HG03520 (cell line): ENCODE data around the gene ADAM23.

Source experiments
- ATAC-seq: cut with Tn5 transposase; IDR thresholded peaks from one replicate; pipeline ENCODE4 v1.9.1; 2021; ENCODE audit warnings: mild to moderate bottlenecking, moderate library complexity; ENCODE audit not compliant: unreplicated experiment

The ADAM23 gene

GRCh38 chr2:206635015-206635414 is 191.7 kb downstream of the ADAM23 start:
- no peak for ATAC-seq

DNA sequence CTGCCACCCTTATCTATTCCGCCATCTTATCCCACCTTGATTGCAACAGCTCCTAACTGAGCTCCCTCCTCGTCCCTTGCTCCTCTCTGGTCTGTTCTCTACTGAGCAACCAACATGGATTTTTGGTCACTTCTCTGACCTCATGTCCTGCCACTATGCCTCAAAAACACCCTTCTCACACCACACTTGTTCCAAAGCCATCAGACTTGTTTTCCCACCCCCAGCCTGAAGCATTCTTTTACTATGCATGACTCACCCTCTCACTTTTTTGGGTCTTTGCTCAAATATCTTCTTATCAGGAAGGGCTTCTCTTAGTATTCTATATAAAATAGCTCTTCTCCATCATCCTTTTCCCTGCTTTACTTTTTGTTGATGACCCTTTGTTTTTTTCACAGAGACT is 196.3 kb downstream of the ADAM23 start:
- ATAC-seq, result no peak

GRCh38 chr2:206641226-206641625 is 197.9 kb downstream of the ADAM23 start:
- no peak for ATAC-seq

- no peak for ATAC-seq
These were observed 199.0 kb downstream of the ADAM23 start, which contains the start of gene FAM237A for GRCh38 chr2:206642075-206643025. TSS of gene FAM237A (plus strand) at chr2:206642487. CDS start at chr2:206644237, 1,750 bp downstream.

DNA sequence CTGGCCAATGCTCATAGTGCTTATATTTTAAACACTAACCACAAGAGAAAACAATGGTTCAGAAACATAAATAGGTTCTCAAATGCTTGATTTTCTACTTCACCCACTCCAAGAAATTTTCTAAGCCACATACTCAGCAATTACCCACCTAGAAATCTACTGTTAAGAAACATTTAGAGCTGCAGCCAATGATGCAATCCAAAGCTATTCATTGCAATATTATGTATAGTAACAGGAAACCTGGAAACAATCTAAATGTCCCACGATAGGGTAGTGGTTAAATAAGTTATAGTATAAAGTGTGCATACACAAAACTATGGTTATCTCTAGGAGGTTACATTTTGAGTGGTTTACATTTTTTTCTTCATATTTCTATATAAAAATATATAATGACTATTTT is 204.7 kb downstream of the ADAM23 start:
- ATAC-seq, result no peak

DNA sequence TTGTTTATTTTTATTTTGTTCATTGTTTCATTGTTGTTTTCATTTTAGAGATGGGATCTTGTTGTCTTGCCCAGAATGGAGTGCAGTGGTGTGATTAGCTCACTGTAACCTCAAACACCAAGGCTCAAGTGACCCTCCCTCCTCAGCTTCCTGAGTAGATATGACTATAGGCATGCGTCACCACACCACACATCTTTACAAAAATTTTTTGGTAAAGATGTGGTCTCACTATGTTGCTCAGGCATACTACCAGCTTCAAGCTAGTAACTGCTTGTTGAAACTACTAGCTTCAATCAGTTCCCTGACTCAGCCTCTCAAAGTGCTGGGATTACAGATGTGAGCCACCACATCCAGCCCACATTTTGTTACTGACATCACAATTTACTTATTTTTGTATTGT is 213.8 kb downstream of the ADAM23 start:
- no peak for ATAC-seq

- no peak for ATAC-seq
These were observed 221.9 kb downstream of the ADAM23 start for GRCh38 chr2:206665251-206665650.
